Measurements from ENCODE around the gene SLC12A9.

- TF ChIP-seq, protein P1, sequence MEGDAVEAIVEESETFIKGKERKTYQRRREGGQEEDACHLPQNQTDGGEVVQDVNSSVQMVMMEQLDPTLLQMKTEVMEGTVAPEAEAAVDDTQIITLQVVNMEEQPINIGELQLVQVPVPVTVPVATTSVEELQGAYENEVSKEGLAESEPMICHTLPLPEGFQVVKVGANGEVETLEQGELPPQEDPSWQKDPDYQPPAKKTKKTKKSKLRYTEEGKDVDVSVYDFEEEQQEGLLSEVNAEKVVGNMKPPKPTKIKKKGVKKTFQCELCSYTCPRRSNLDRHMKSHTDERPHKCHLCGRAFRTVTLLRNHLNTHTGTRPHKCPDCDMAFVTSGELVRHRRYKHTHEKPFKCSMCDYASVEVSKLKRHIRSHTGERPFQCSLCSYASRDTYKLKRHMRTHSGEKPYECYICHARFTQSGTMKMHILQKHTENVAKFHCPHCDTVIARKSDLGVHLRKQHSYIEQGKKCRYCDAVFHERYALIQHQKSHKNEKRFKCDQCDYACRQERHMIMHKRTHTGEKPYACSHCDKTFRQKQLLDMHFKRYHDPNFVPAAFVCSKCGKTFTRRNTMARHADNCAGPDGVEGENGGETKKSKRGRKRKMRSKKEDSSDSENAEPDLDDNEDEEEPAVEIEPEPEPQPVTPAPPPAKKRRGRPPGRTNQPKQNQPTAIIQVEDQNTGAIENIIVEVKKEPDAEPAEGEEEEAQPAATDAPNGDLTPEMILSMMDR (IDR thresholded peaks at IDR 0.05): no peak
- no peak for TF ChIP-seq POLR2A (IDR thresholded peaks at IDR 0.05)
Observed at GRCh38 chr7:100879685-100880261, 27.3 kb downstream of the SLC12A9 start.
